PC-3 (cell line): Measurements from ENCODE around the gene MYOZ2. TPM values are rescaled to one million over a fixed set of nuclear protein-coding genes. Genes with fewer than 3 reads are reported as not detected.

ENCODE experiments used
- ATAC-seq: fragments of 200-7000 bp; cut with Tn5 transposase; 2 replicates; pipeline ENCODE4 v1.9.1; 2020; ENCODE audit warnings: mild to moderate bottlenecking, moderate library complexity
- BruUV-seq: library from RNA; stranded (reverse); fragments of 400-500 nt; replicated peaks from 2 replicates; lab custom pipeline; 2021; lab: Mats Ljungman, UMichigan
- CTCF ChIA-PET: fragments of 300-600 bp; sonication (Branson Sonifier 250); formaldehyde crosslinking; loops from one replicate; lab custom pipeline; 2022; ENCODE audit warnings: antibody characterized with exemption; lab: Charles Lee
- POLR2A ChIA-PET: fragments of 300-600 bp; sonication (Branson Sonifier 250); formaldehyde crosslinking; loops from one replicate; lab custom pipeline; 2022; ENCODE audit warnings: antibody characterized with exemption; ENCODE audit not compliant: unreplicated experiment; lab: Charles Lee
- DNase-seq: peaks from one replicate; pipeline ENCODE4 v3.0.0-alpha.2; 2015
- H2AFZ ChIP-seq: fragments of 300-600 bp; sonication (generic); 2 replicates; pipeline ENCODE4 v1.6.0; 2016; ENCODE audit warnings: antibody characterized with exemption, low read length
- H3F3A ChIP-seq: fragments of 300-600 bp; sonication (generic); one replicate; pipeline ENCODE4 v1.6.0; 2017; ENCODE audit warnings: antibody characterized with exemption, low read length, control low read depth, mild to moderate bottlenecking; ENCODE audit not compliant: unreplicated experiment
- H3K27ac ChIP-seq: fragments of 300-600 bp; sonication (generic); 2 replicates; pipeline ENCODE4 v1.5.1; 2016; ENCODE audit warnings: mild to moderate bottlenecking, low read length
- H3K27me3 ChIP-seq: fragments of 300-600 bp; sonication (generic); 2 replicates; pipeline ENCODE4 v1.6.1; 2016; ENCODE audit warnings: low read length, mixed read lengths
- H3K36me3 ChIP-seq: fragments of 300-600 bp; sonication (generic); 2 replicates; pipeline ENCODE4 v1.6.1; 2016; ENCODE audit warnings: low read depth, mixed run types, low read length, mixed read lengths
- H3K4me1 ChIP-seq: fragments of 300-600 bp; sonication (generic); 2 replicates; pipeline ENCODE4 v1.5.1; 2016; ENCODE audit warnings: low read length; ENCODE audit not compliant: insufficient read depth
- H3K4me2 ChIP-seq: fragments of 300-600 bp; sonication (generic); 2 replicates; pipeline ENCODE4 v1.6.0; 2016; ENCODE audit warnings: low read length
- H3K4me3 ChIP-seq: fragments of 300-600 bp; sonication (generic); 2 replicates; pipeline ENCODE4 v1.5.1; 2016; ENCODE audit warnings: mild to moderate bottlenecking, low read length, mixed read lengths
- H3K79me2 ChIP-seq: fragments of 300-600 bp; sonication (generic); 2 replicates; pipeline ENCODE4 v1.6.1; 2017; ENCODE audit warnings: low read length, mixed read lengths
- H3K9ac ChIP-seq: fragments of 300-600 bp; sonication (generic); 2 replicates; pipeline ENCODE4 v1.6.0; 2016; ENCODE audit warnings: mild to moderate bottlenecking, low read length
- H3K9me2 ChIP-seq: fragments of 300-600 bp; sonication (generic); replicated peaks from 2 replicates; pipeline ENCODE4 v1.6.1; 2016; ENCODE audit warnings: mixed run types, low read length, mixed read lengths
- H3K9me3 ChIP-seq: fragments of 300-600 bp; sonication (generic); 2 replicates; pipeline ENCODE4 v1.6.1; 2016; ENCODE audit warnings: low read length, mixed read lengths
- H4K20me1 ChIP-seq: fragments of 300-600 bp; sonication (generic); 2 replicates; pipeline ENCODE4 v1.6.1; 2016; ENCODE audit warnings: low read length, mixed read lengths
- CTCF ChIP-seq: fragments of 300-600 bp; sonication (generic); conservative IDR thresholded peaks from 2 replicates; pipeline ENCODE4 v1.5.1; 2017; ENCODE audit warnings: antibody characterized with exemption, low read depth, mild to moderate bottlenecking, low read length
- EZH2 ChIP-seq: fragments of 300-600 bp; sonication (generic); IDR thresholded peaks from one replicate; pipeline ENCODE4 v1.6.1; 2017; ENCODE audit warnings: antibody characterized with exemption, mild to moderate bottlenecking, low read length; ENCODE audit not compliant: unreplicated experiment
- EZH2phosphoT487 ChIP-seq: fragments of 300-600 bp; sonication (generic); IDR thresholded peaks from 2 replicates; pipeline ENCODE4 v1.6.1; 2018; ENCODE audit warnings: mild to moderate bottlenecking, antibody characterized with exemption, low read length, borderline replicate concordance
- intact Hi-C: fragments of 100-400 bp; cut with micrococcal nuclease; formaldehyde crosslinking; loops from 2 replicates; pipeline ENCODE4 v1.9.0; 2023
- total RNA-seq: library from RNA; depleted of rRNA; stranded (reverse); fragments of >200 nt; gene quantifications from 2 replicates; pipeline ENCODE4 v1.2.3, GENCODE V29; 2014

Gene MYOZ2
- total RNA-seq, 1 experiment from 2014 or later, result not detected

DNA sequence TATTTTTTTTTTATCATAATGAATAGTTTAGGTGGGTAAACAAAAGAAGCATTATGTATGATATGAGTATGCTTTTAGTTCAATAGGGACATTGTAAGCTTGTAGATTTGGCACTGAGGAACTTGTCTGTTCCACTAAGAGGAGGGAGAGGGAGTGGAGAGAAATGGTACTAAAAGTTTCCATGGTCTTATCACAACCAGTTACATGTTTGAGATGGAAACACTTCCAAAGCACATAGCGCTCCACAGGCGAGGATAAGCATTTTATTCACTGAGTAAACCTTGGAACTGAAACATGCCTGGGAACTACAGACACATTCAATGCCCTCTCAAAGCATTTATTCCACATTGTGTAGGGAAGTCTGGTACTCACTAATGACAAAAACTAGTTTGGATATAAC lies 15.5 kb downstream of the MYOZ2 start:
- ATAC-seq, result no peak
- H3K27me3 ChIP-seq, result no peaks in the 10 kb centered on the region
- POLR2A ChIA-PET, result no interaction called here
- H3K4me1 ChIP-seq, result no peaks in the 10 kb centered on the region
- no peak overlapping the region for H2AFZ ChIP-seq
- no peak overlapping the region for H3K9ac ChIP-seq
- no peaks in the 10 kb centered on the region for H3K9me2 ChIP-seq
- no TSS peak for BruUV-seq
- no peak overlapping the region for H3K27ac ChIP-seq
- H4K20me1 ChIP-seq, result no peaks in the 10 kb centered on the region
- no peak for TF ChIP-seq EZH2phosphoT487
- no peak overlapping the region for H3K4me2 ChIP-seq
- no peak for DNase-seq
- H3F3A ChIP-seq, result no peaks in the 10 kb centered on the region
- CTCF ChIA-PET, result no interaction called here
- no peaks in the 10 kb centered on the region for H3K9me3 ChIP-seq
- H3K4me3 ChIP-seq, result no peak overlapping the region
- no peaks in the 10 kb centered on the region for H3K79me2 ChIP-seq
- intact Hi-C loops, result no loop called here
- H3K36me3 ChIP-seq, result no peaks in the 10 kb centered on the region

- Histone ChIP-seq H3K4me1 (no peaks in the 10 kb centered on the region), H3K27ac (no peak overlapping the region), H2AFZ (no peak overlapping the region), H3F3A (no peaks in the 10 kb centered on the region), H3K4me2 (no peak overlapping the region), H4K20me1 (no peaks in the 10 kb centered on the region), H3K36me3 (no peaks in the 10 kb centered on the region), H3K9me3 (no peaks in the 10 kb centered on the region), H3K9me2 (no peaks in the 10 kb centered on the region), H3K4me3 (no peak overlapping the region), H3K9ac (no peak overlapping the region), H3K79me2 (no peaks in the 10 kb centered on the region), H3K27me3 (no peaks in the 10 kb centered on the region)
- DNase-seq (no peak), ATAC-seq (no peak)
- ChIA-PET CTCF (no interaction called here), POLR2A (no interaction called here)
- TF ChIP-seq EZH2phosphoT487 (no peak), EZH2 (no peak), CTCF (no peak)
- intact Hi-C loops, result no loop called here
- BruUV-seq, result no TSS peak
Measured at GRCh38 chr4:119152741-119153140, 17.1 kb downstream of the MYOZ2 start.

DNA sequence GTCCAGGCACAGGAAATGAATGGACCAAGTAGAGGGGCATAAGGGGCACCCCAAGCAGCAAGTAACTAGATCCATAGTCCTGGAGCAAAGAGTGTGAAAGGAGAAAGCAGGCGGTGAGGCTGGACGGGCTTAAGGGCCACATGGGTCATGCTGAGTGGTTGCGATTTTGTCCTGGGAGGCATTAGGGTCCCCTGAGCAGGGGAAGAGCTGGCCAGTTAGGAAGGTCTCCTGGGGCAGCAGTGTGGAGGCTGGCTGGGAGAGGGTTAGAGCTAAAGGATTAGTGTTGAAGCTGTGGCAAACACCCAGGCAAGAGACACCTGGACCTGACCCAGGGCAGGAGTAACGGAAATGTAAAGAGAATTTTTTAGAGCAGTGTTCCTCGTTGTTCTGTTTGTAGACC lies 26.5 kb downstream of the MYOZ2 start:
- Histone ChIP-seq H3K79me2 (no peaks in the 10 kb centered on the region), H3K9me3 (no peaks in the 10 kb centered on the region), H3K27me3 (no peaks in the 10 kb centered on the region), H4K20me1 (no peaks in the 10 kb centered on the region), H2AFZ (no peak overlapping the region), H3F3A (no peaks in the 10 kb centered on the region), H3K27ac (no peak overlapping the region), H3K36me3 (no peaks in the 10 kb centered on the region), H3K4me2 (no peak overlapping the region), H3K9me2 (no peaks in the 10 kb centered on the region), H3K9ac (no peak overlapping the region), H3K4me3 (no peak overlapping the region), H3K4me1 (no peaks in the 10 kb centered on the region)
- intact Hi-C loops, result no loop called here
- ATAC-seq, result no peak
- BruUV-seq, result no TSS peak
- no peak for TF ChIP-seq EZH2phosphoT487
- no peak for TF ChIP-seq EZH2
- no peak for TF ChIP-seq CTCF
- ChIA-PET CTCF (no interaction called here), POLR2A (no interaction called here)
- no peak for DNase-seq
